Smooth muscle cell (in vitro differentiated cells): ENCODE data around the gene ANAPC4. TPM values are rescaled to one million over a fixed set of nuclear protein-coding genes. Genes with fewer than 3 reads are reported as not detected.

ENCODE experiments used
- DNase-seq: peaks from one replicate; lab custom pipeline; 2025; ENCODE audit not compliant: unreplicated experiment; lab: John Stamatoyannopoulos, UW
- H2AFZ ChIP-seq: fragments of 200-600 bp; sonication (generic); 2 replicates; pipeline ENCODE4 v1.6.0; 2016; ENCODE audit warnings: antibody characterized with exemption, low read depth, mild to moderate bottlenecking
- H3F3A ChIP-seq: fragments of 200-600 bp; sonication (generic); 2 replicates; pipeline ENCODE4 v1.6.0; 2017; ENCODE audit warnings: antibody characterized with exemption, low read depth
- H3K27ac ChIP-seq: fragments of 200-600 bp; sonication (generic); 2 replicates; pipeline ENCODE4 v1.5.1; 2016; ENCODE audit warnings: low read depth, mild to moderate bottlenecking
- H3K27me3 ChIP-seq: fragments of 200-600 bp; sonication (generic); 2 replicates; pipeline ENCODE4 v1.6.1; 2016; ENCODE audit warnings: low read depth, mild to moderate bottlenecking
- H3K36me3 ChIP-seq: fragments of 200-600 bp; sonication (generic); 2 replicates; pipeline ENCODE4 v1.5.1; 2016; ENCODE audit warnings: low read depth
- H3K4me1 ChIP-seq: fragments of 200-600 bp; sonication (generic); 2 replicates; pipeline ENCODE4 v1.5.1; 2016; ENCODE audit warnings: low read depth
- H3K4me2 ChIP-seq: fragments of 200-600 bp; sonication (generic); 2 replicates; pipeline ENCODE4 v1.6.0; 2016; ENCODE audit warnings: mild to moderate bottlenecking
- H3K4me3 ChIP-seq: fragments of 200-600 bp; sonication (generic); 2 replicates; pipeline ENCODE4 v1.5.1; 2016; ENCODE audit warnings: mild to moderate bottlenecking
- H3K79me2 ChIP-seq: fragments of 200-600 bp; sonication (generic); 2 replicates; pipeline ENCODE4 v1.6.0; 2016; ENCODE audit warnings: low read depth, mild to moderate bottlenecking
- H3K9ac ChIP-seq: fragments of 200-600 bp; sonication (generic); 2 replicates; pipeline ENCODE4 v1.6.0; 2016; ENCODE audit warnings: low read depth
- H3K9me3 ChIP-seq: fragments of 200-600 bp; sonication (generic); replicated peaks from 2 replicates; pipeline ENCODE4 v1.5.1; 2016; ENCODE audit warnings: low read depth
- H4K20me1 ChIP-seq: fragments of 200-600 bp; sonication (generic); 2 replicates; pipeline ENCODE4 v1.6.0; 2016; ENCODE audit warnings: low read depth
- CTCF ChIP-seq: fragments of 200-600 bp; sonication (generic); IDR thresholded peaks from 2 replicates; pipeline ENCODE4 v1.5.1; 2017; ENCODE audit warnings: borderline replicate concordance, mild to moderate bottlenecking, antibody characterized with exemption; ENCODE audit not compliant: insufficient read depth, poor library complexity, severe bottlenecking
- WGBS: methylation state at CpG from one replicate; pipeline ENCODE4 v1.1.7; 2016; ENCODE audit warnings: low lambda C conversion rate; 5-methylcytosine and 5-hydroxymethylcytosine counted together
- polyA plus RNA-seq: library from polyadenylated mRNA; unstranded; fragments of >200 nt; fragmentation: Nextera tagmentation; extraction: Ambion mirVana; gene quantifications from 2 replicates; pipeline ENCODE4 v1.2.1, GENCODE V29; 2016
- total RNA-seq: library from RNA; depleted of rRNA; stranded (reverse); fragments of >200 nt; gene quantifications from 2 replicates; pipeline ENCODE4 v1.2.3, GENCODE V29; 2014

The ANAPC4 gene
- total and polyA plus RNA-seq, 2 experiments from 2014 or later: 12.4 to 26.0 TPM

- no peaks in the 10 kb centered on the region for H3K9me3 ChIP-seq
- no peak overlapping the region for H3K27ac ChIP-seq
- WGBS: 45% methylated on average over 8 of the region's 8 CpGs
- DNase-seq: no peak
- TF ChIP-seq CTCF: no peak
- H3K4me1 ChIP-seq: no peaks in the 10 kb centered on the region
- no peaks in the 10 kb centered on the region for H4K20me1 ChIP-seq
- H3F3A ChIP-seq: no peaks in the 10 kb centered on the region
- no peaks in the 10 kb centered on the region for H3K27me3 ChIP-seq
- H3K4me3 ChIP-seq: no peak overlapping the region
- no peak overlapping the region for H3K4me2 ChIP-seq
- no peak overlapping the region for H3K9ac ChIP-seq
- no peak overlapping the region for H2AFZ ChIP-seq
- H3K36me3 ChIP-seq: no peaks in the 10 kb centered on the region
- no peaks in the 10 kb centered on the region for H3K79me2 ChIP-seq
Observed at GRCh38 chr4:25440478-25441030, 63.5 kb downstream of the ANAPC4 start.

- TF ChIP-seq CTCF: peak; percentile 64
- H3F3A ChIP-seq: no peaks in the 10 kb centered on the region
- H3K4me3 ChIP-seq: no peak overlapping the region
- no peaks in the 10 kb centered on the region for H3K36me3 ChIP-seq
- H3K27me3 ChIP-seq: no peaks in the 10 kb centered on the region
- WGBS: 45% methylated on average over 6 of the region's 6 CpGs
- H3K4me1 ChIP-seq: no peaks in the 10 kb centered on the region
- H3K9ac ChIP-seq: no peak overlapping the region
- no peaks in the 10 kb centered on the region for H4K20me1 ChIP-seq
- no peak for DNase-seq
- H3K4me2 ChIP-seq: no peak overlapping the region
- no peak overlapping the region for H3K27ac ChIP-seq
- H2AFZ ChIP-seq: no peak overlapping the region
- no peaks in the 10 kb centered on the region for H3K9me3 ChIP-seq
- no peaks in the 10 kb centered on the region for H3K79me2 ChIP-seq
Observed at GRCh38 chr4:25441519-25442117, 64.6 kb downstream of the ANAPC4 start.

DNA sequence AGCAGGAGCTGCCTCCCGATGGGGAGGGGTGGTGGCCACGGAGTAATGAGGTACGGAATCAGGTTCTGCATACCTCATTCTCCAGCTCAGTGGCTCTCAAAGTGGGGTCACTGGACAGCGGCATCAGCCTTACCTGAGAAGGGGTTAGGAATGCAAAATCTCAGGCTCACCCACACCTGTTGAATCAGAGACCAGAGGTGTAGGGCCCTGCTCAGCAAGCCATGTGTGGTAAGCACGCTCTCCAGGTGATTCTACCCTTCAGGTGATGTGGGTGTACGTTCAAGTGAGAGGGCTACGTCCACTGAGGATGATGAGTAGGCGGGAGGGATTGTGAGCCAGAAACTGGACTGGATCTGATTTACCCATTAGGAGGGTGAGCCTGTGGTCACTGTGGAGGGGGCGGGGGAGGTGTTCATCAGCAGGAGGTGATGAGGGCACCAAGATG is 65.8 kb downstream of the ANAPC4 start:
- no peak overlapping the region for H3K27ac ChIP-seq
- H3K4me3 ChIP-seq: no peak overlapping the region
- WGBS: 73% methylated on average over 9 of the region's 9 CpGs
- no peaks in the 10 kb centered on the region for H3K4me1 ChIP-seq
- no peak for DNase-seq
- no peaks in the 10 kb centered on the region for H4K20me1 ChIP-seq
- H3K9me3 ChIP-seq: no peaks in the 10 kb centered on the region
- H3F3A ChIP-seq: no peaks in the 10 kb centered on the region
- no peaks in the 10 kb centered on the region for H3K27me3 ChIP-seq
- H3K9ac ChIP-seq: no peak overlapping the region
- no peak for TF ChIP-seq CTCF
- H2AFZ ChIP-seq: no peak overlapping the region
- H3K4me2 ChIP-seq: no peak overlapping the region
- H3K79me2 ChIP-seq: no peaks in the 10 kb centered on the region
- no peaks in the 10 kb centered on the region for H3K36me3 ChIP-seq

DNA sequence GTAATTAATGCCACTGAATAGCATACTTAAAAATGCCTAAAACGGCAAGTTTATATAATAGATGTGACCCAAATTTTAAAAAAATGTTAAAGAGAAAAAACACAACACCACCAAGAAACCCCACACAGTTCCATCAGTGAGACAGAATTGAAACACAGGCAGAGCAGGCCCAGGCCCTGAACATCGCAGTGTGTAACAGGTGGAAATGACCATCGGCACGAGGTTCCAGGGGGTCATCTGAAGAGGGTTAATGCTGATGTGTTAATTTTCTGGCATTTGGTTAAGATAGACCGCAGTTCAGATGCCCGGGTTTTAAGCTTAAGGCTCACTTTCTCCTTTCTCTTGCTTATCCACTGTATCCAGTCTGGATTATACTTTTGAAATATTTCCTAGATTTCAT is 66.8 kb downstream of the ANAPC4 start:
- no peak for DNase-seq
- Histone ChIP-seq H3K9me3 (no peaks in the 10 kb centered on the region), H3K79me2 (no peaks in the 10 kb centered on the region), H2AFZ (no peak overlapping the region), H4K20me1 (no peaks in the 10 kb centered on the region), H3K27ac (no peak overlapping the region), H3K4me1 (peaks cover under 1% of the 10 kb centered on the region), H3K4me3 (no peak overlapping the region), H3K27me3 (no peaks in the 10 kb centered on the region), H3K9ac (no peak overlapping the region), H3K36me3 (no peaks in the 10 kb centered on the region), H3F3A (peaks cover 6% of the 10 kb centered on the region), H3K4me2 (no peak overlapping the region)
- no peak for TF ChIP-seq CTCF
- WGBS: 94% methylated on average over 6 of the region's 6 CpGs
